ENCODE results near the gene TDRD9.

DNA sequence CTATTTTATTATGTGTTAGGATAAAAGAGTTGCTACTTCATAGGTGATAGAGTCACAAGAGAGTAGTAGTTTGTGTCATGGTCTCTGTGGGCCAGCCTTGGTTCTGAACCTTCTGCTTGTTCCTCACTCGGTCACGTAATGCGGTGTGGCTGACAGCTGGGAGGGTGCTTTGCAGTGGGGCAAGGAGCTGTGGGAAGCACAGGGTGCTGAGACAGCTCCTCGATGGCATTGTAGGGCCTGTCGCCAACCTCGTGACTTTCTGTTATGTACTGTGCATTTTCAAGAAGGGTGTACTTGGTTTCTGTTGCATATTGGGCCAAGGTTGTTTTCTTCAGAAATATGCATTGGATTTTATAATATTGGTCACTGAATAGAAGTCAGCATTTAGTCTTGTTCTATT lies 75.4 kb downstream of the TDRD9 start:
- TF ChIP-seq POLR2A (IDR thresholded peaks at IDR 0.05; ENCODE audit: low read length) (no peak), GATA1 (IDR thresholded peaks at IDR 0.05; ENCODE audit: low read depth, low read length) (no peak)

All from erythroblast (primary cell).